KMS-11 (cell line): ENCODE results near the gene TAS2R3.

ENCODE experiments used
- H2AFZ ChIP-seq: fragments of 200-600 bp; sonication (generic); 2 replicates; pipeline ENCODE4 v1.6.1; 2016; ENCODE audit warnings: antibody characterized with exemption, mixed run types, low read depth
- H3K27ac ChIP-seq: fragments of 200-600 bp; sonication (generic); 2 replicates; pipeline ENCODE4 v1.6.1; 2016; ENCODE audit warnings: mild to moderate bottlenecking, mixed run types
- H3K27me3 ChIP-seq: fragments of 200-600 bp; sonication (generic); 2 replicates; pipeline ENCODE4 v1.6.1; 2017; ENCODE audit warnings: mild to moderate bottlenecking, low read depth, mixed run types, moderate library complexity; ENCODE audit not compliant: insufficient read depth
- H3K36me3 ChIP-seq: fragments of 200-600 bp; sonication (generic); 2 replicates; pipeline ENCODE4 v1.6.1; 2017; ENCODE audit warnings: mild to moderate bottlenecking, mixed run types; ENCODE audit not compliant: insufficient read depth
- H3K4me1 ChIP-seq: fragments of 200-600 bp; sonication (generic); 2 replicates; pipeline ENCODE4 v1.6.1; 2016; ENCODE audit warnings: mild to moderate bottlenecking, low read depth, mixed run types; ENCODE audit not compliant: poor library complexity, severe bottlenecking
- H3K4me2 ChIP-seq: fragments of 200-600 bp; sonication (generic); 2 replicates; pipeline ENCODE4 v1.7.0; 2016; ENCODE audit warnings: mild to moderate bottlenecking, mixed run types
- H3K4me3 ChIP-seq: fragments of 200-600 bp; sonication (generic); IDR thresholded peaks from 2 replicates; pipeline ENCODE4 v1.6.1; 2017; ENCODE audit warnings: low read depth, low read length, mixed read lengths; ENCODE audit not compliant: insufficient read depth
- H3K79me2 ChIP-seq: fragments of 200-600 bp; sonication (generic); 2 replicates; pipeline ENCODE4 v1.6.1; 2016; ENCODE audit warnings: low read depth, mixed run types; ENCODE audit not compliant: insufficient read depth
- H3K9ac ChIP-seq: fragments of 200-600 bp; sonication (generic); 2 replicates; pipeline ENCODE4 v1.6.1; 2016; ENCODE audit warnings: mild to moderate bottlenecking, mixed run types
- H4K20me1 ChIP-seq: fragments of 200-600 bp; sonication (generic); 2 replicates; pipeline ENCODE4 v1.6.1; 2016; ENCODE audit warnings: mild to moderate bottlenecking, mixed run types; ENCODE audit not compliant: insufficient read depth
- CTCF ChIP-seq: fragments of 200-600 bp; sonication (generic); conservative IDR thresholded peaks from 2 replicates; pipeline ENCODE4 v1.6.1; 2017; ENCODE audit warnings: low read depth, mild to moderate bottlenecking, antibody characterized with exemption, low read length, moderate library complexity, mixed read lengths

The TAS2R3 gene

GRCh38 chr7:141789917-141790316, 26.0 kb downstream of the TAS2R3 start, which contains the start of gene TAS2R5:
TSS of gene TAS2R5 (plus strand) at chr7:141790217. CDS start at chr7:141790362, 145 bp downstream.
- H3K4me2 ChIP-seq: no peak within 1 kb of the TSS
- no peaks in the 10 kb centered on the region for H3K36me3 ChIP-seq
- no peaks in the 10 kb centered on the region for H4K20me1 ChIP-seq
- H3K4me3 ChIP-seq: no peak within 1 kb of the TSS
- H3K9ac ChIP-seq: no peak within 1 kb of the TSS
- no peak within 1 kb of the TSS for H3K27ac ChIP-seq
- no peak within 1 kb of the TSS for H2AFZ ChIP-seq
- no peaks in the 10 kb centered on the region for H3K4me1 ChIP-seq
- no peaks in the 10 kb centered on the region for H3K79me2 ChIP-seq
- no peak for TF ChIP-seq CTCF
- no peaks in the 10 kb centered on the region for H3K27me3 ChIP-seq

DNA sequence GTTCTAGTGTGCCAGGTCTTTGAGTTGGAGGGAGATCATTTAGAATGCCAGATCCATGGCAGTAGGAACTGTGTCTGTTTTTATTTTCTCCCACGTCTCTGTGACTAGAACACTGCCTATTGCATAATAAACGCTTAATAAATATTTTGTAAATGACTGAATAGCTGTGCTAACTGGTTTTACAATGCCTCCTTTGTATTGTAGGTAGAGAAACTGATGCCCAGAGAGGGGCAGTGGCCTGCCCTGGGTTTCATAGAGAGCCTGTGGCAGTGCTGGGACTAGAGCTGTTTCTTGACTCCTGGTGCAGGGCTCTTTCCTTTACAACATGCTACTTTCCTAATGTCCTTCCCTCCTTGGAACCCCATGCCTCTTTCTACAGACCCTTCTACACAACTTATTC, 28.6 kb downstream of the TAS2R3 start:
- H3K4me3 ChIP-seq: no peak overlapping the region
- H3K27ac ChIP-seq: no peak overlapping the region
- H3K79me2 ChIP-seq: no peaks in the 10 kb centered on the region
- no peak overlapping the region for H2AFZ ChIP-seq
- no peaks in the 10 kb centered on the region for H4K20me1 ChIP-seq
- no peaks in the 10 kb centered on the region for H3K4me1 ChIP-seq
- no peaks in the 10 kb centered on the region for H3K27me3 ChIP-seq
- H3K9ac ChIP-seq: no peak overlapping the region
- no peak overlapping the region for H3K4me2 ChIP-seq
- TF ChIP-seq CTCF: no peak
- no peaks in the 10 kb centered on the region for H3K36me3 ChIP-seq
